ENCODE data around the gene GTF2A2. TPM values are rescaled to one million over a fixed set of nuclear protein-coding genes. Genes with fewer than 3 reads are reported as not detected.

Gene GTF2A2
- polyA plus RNA-seq, 1 of the 3 experiments (the other 2 are of a cell fraction), result 77.4 TPM

- no peak for TF ChIP-seq POLR2AphosphoS5 (IDR thresholded peaks at IDR 0.05; ENCODE audit: low read depth, low read length)
- TF ChIP-seq SMC3 (IDR thresholded peaks at IDR 0.05; ENCODE audit: low read depth, low read length), result no peak
- no peak for TF ChIP-seq MAX (IDR thresholded peaks at IDR 0.05; ENCODE audit: low read depth)
Measured at GRCh38 chr15:59678620-59679019, 21.3 kb upstream of the GTF2A2 start (continued).

GRCh38 chr15:59678172-59678571 is 20.9 kb upstream of the GTF2A2 start:
- Histone ChIP-seq H3K27ac (ENCODE audit: low read depth in 2 of 2, low read length in 1 of 2) (no peak overlapping the region), H3F3A (replicated peaks; ENCODE audit: insufficient read depth) (no peaks in the 10 kb centered on the region), H4K20me1 (ENCODE audit: insufficient read depth) (peaks cover 27% of the 10 kb centered on the region), H2AFZ (ENCODE audit: low read depth) (no peak overlapping the region), H3K9me3 (no peaks in the 10 kb centered on the region), H3K27me3 (ENCODE audit: insufficient read depth) (no peaks in the 10 kb centered on the region), H3K36me3 (replicated peaks in 1 of 2; ENCODE audit: control insufficient read depth in 1 of 2, insufficient read depth in 2 of 2, low read length in 1 of 2) (peaks cover 63 to 92% of the 10 kb centered on the region in 2 experiments), H3K79me2 (ENCODE audit: insufficient read depth) (peaks cover 43% of the 10 kb centered on the region), H3K4me3 (ENCODE audit: low read depth in 2 of 2, low read length in 1 of 2) (no peak overlapping the region), H3K4me2 (no peak overlapping the region), H3K4me1 (ENCODE audit: control insufficient read depth in 1 of 2, insufficient read depth in 2 of 2, low read depth in 1 of 2, low read length in 1 of 2) (no peaks in the 10 kb centered on the region), H3K9ac (no peak overlapping the region), H3K9me2 (no peaks in the 10 kb centered on the region)
- ChIA-PET CTCF (no interaction called here), POLR2A (no interaction called here)
- DNase-seq, result no peak
- WGBS (ENCODE audit: low lambda C conversion rate), result 84% methylated on average over 1 of the region's 1 CpG
- TF ChIP-seq USF2 (IDR thresholded peaks at IDR 0.05; ENCODE audit: borderline replicate concordance, low read depth, low read length), result no peak
- TF ChIP-seq TCF12 (IDR thresholded peaks at IDR 0.05), result no peak
- no peak for TF ChIP-seq TAF1 (IDR thresholded peaks at IDR 0.05; ENCODE audit: borderline replicate concordance, low read depth, low read length)
- no peak for TF ChIP-seq JUND (IDR thresholded peaks at IDR 0.05)

GRCh38 chr15:59676565-59676964 is 19.2 kb upstream of the GTF2A2 start:
- Histone ChIP-seq H3F3A (replicated peaks; ENCODE audit: insufficient read depth) (peaks cover 9% of the 10 kb centered on the region), H3K27me3 (ENCODE audit: insufficient read depth) (no peaks in the 10 kb centered on the region), H3K4me2 (no peak overlapping the region), H4K20me1 (ENCODE audit: insufficient read depth) (peaks cover 11% of the 10 kb centered on the region), H3K36me3 (replicated peaks in 1 of 2; ENCODE audit: control insufficient read depth in 1 of 2, insufficient read depth in 2 of 2, low read length in 1 of 2) (peaks cover 72 to 94% of the 10 kb centered on the region in 2 experiments), H3K27ac (ENCODE audit: low read depth in 2 of 2, low read length in 1 of 2) (no peak overlapping the region), H3K9me3 (no peaks in the 10 kb centered on the region), H3K4me1 (ENCODE audit: control insufficient read depth in 1 of 2, insufficient read depth in 2 of 2, low read depth in 1 of 2, low read length in 1 of 2) (no peaks in the 10 kb centered on the region), H3K4me3 (ENCODE audit: low read depth in 2 of 2, low read length in 1 of 2) (no peak overlapping the region), H3K9ac (no peak overlapping the region), H3K79me2 (ENCODE audit: insufficient read depth) (peaks cover 27% of the 10 kb centered on the region), H2AFZ (ENCODE audit: low read depth) (no peak overlapping the region), H3K9me2 (no peaks in the 10 kb centered on the region)
- TF ChIP-seq TCF12 (IDR thresholded peaks at IDR 0.05) (no peak), CTCF (IDR thresholded peaks at IDR 0.05) (no peak)
- DNase-seq, result no peak
- POLR2A ChIA-PET, result no interaction called here
- 98% methylated on average over 23 of the region's 23 CpGs for WGBS (ENCODE audit: low lambda C conversion rate)
- CTCF ChIA-PET, result interaction anchor here (1.1 kb wide), 1 partner anchor 14 kb away, joined by 3 read pairs; no protein-coding TSS in a partner anchor

Data from SK-N-SH (cell line).